Lung (tissue), 12 donors: ENCODE data around the gene MKLN1. TPM values are rescaled to one million over a fixed set of nuclear protein-coding genes. Genes with fewer than 3 reads are reported as not detected.
A peak's percentile ranks its signal among the peaks of the same experiment; 100 is the strongest.

Experiments used
- ATAC-seq: fragments of 200-7000 bp; cut with Tn5 transposase; one replicate; pipeline ENCODE4 v1.9.1; 2020; ENCODE audit warnings: moderate number of reproducible peaks; ENCODE audit not compliant: insufficient read depth, low FRiP score
- DNase-seq, 3 donors: peaks; one replicate each; pipeline ENCODE4 v3.0.0-alpha.2; 2013 to 2017
- H3K27ac ChIP-seq, 2 donors: one replicate each; pipeline ENCODE4 v1.5.1; 2013; ENCODE audit warnings: mild to moderate bottlenecking in 2 of 2, moderate library complexity in 2 of 2, control low read depth in 1 of 2, inconsistent platforms in 1 of 2, low read depth in 1 of 2, low read length in 1 of 2
- H3K27me3 ChIP-seq, 3 donors: one replicate each; pipeline ENCODE4 v1.5.1; 2013; ENCODE audit warnings: low read length in 2 of 3; ENCODE audit not compliant: control insufficient read depth in 3 of 3, insufficient read depth in 3 of 3
- H3K36me3 ChIP-seq, 4 donors: one replicate each; pipeline ENCODE4 v1.5.1; 2013; ENCODE audit warnings: low read length in 4 of 4, mild to moderate bottlenecking in 1 of 4, moderate library complexity in 1 of 4; ENCODE audit not compliant: control insufficient read depth in 4 of 4, insufficient read depth in 4 of 4
- H3K4me1 ChIP-seq, 5 donors: one replicate each; pipeline ENCODE4 v1.5.1; 2013; ENCODE audit warnings: low read length in 5 of 5, mild to moderate bottlenecking in 2 of 5, moderate library complexity in 1 of 5; ENCODE audit not compliant: control insufficient read depth in 5 of 5, insufficient read depth in 5 of 5
- H3K4me3 ChIP-seq: one replicate; pipeline ENCODE4 v1.5.1; 2013; ENCODE audit warnings: mild to moderate bottlenecking, control low read depth, moderate library complexity
- H3K9ac ChIP-seq, 2 donors: one replicate each; pipeline ENCODE4 v1.5.1; 2013; ENCODE audit warnings: low read length in 2 of 2, control low read depth in 1 of 2; ENCODE audit not compliant: insufficient read depth in 1 of 2
- H3K9me3 ChIP-seq, 4 donors: one replicate each; pipeline ENCODE4 v1.5.1; 2013; ENCODE audit warnings: low read length in 3 of 4, mild to moderate bottlenecking in 1 of 4, moderate library complexity in 1 of 4; ENCODE audit not compliant: control insufficient read depth in 4 of 4, insufficient read depth in 3 of 4
- WGBS, 2 donors: extraction: QIAGEN DNeasy Blood & Tissue Kit; methylation state at CpG; one replicate each; pipeline ENCODE4 v1.1.7; 2013; 5-methylcytosine and 5-hydroxymethylcytosine counted together
- polyA plus RNA-seq, 2 donors: library from polyadenylated mRNA; stranded (reverse); fragments of 200-250 nt; gene quantifications; one replicate each; pipeline ENCODE4 v1.2.1, GENCODE V29; 2013
- total RNA-seq, 2 donors: library from RNA; depleted of rRNA in 1 of 2; stranded (reverse); fragments of >200 nt in 1 of 2; gene quantifications; one replicate each; pipeline ENCODE4 v1.2.1, GENCODE V29; 2014 to 2021
- TF ChIP-seq, protein P1 (sequence below): IDR thresholded peaks from 2 replicates; pipeline ENCODE4 v1.5.1; 2012; ENCODE audit warnings: mild to moderate bottlenecking; ENCODE audit errors: control extremely low read depth, extremely low read depth
- donor health status: control.
- donor health status: control.
- donor health status: Bipolar disorder and iron deficiency.
- donor health status: healthy.
- donor health status: DM: yes; HTN: yes; CAD: no.

Gene MKLN1
- total and polyA plus RNA-seq, 4 donors, result 11.6 to 135 (median 27.4) TPM

DNA sequence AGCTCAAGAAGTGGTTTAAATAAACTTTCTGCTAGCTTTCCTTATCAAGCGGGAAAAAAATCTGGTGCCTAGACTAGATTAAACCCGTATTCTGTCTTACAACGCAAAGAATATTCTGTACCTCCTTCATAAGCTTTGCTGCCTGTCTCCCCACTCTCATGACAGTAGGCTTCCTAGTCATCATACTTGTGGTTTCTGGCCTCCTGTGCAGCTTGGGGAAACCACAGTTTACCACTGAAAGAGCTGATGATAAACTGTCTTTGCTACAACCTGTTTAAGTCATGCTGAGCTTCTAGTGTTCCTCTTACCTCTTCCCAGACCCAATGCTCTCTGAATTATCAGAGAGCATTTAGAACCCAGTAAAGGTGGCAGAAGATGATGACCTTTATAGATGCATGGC lies 173.7 kb downstream of the MKLN1 start:
- H3K27ac ChIP-seq, result no peak overlapping the region
- no peak overlapping the region for H3K4me3 ChIP-seq
- H3K27me3 ChIP-seq, result no peaks in the 10 kb centered on the region
- ATAC-seq, result no peak
- WGBS, 2 donors, result 48 to 65% methylated on average over 3 of the region's 3 CpGs
- no peaks in the 10 kb centered on the region for H3K9me3 ChIP-seq
- H3K36me3 ChIP-seq, result peaks cover 5 to 23% (median 6%) of the 10 kb centered on the region in 4 donors
- no peak overlapping the region for H3K9ac ChIP-seq
- DNase-seq, result no peak
- TF ChIP-seq, protein P1, sequence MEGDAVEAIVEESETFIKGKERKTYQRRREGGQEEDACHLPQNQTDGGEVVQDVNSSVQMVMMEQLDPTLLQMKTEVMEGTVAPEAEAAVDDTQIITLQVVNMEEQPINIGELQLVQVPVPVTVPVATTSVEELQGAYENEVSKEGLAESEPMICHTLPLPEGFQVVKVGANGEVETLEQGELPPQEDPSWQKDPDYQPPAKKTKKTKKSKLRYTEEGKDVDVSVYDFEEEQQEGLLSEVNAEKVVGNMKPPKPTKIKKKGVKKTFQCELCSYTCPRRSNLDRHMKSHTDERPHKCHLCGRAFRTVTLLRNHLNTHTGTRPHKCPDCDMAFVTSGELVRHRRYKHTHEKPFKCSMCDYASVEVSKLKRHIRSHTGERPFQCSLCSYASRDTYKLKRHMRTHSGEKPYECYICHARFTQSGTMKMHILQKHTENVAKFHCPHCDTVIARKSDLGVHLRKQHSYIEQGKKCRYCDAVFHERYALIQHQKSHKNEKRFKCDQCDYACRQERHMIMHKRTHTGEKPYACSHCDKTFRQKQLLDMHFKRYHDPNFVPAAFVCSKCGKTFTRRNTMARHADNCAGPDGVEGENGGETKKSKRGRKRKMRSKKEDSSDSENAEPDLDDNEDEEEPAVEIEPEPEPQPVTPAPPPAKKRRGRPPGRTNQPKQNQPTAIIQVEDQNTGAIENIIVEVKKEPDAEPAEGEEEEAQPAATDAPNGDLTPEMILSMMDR, result no peak
- peaks cover 3 to 9% (median 6%) of the 10 kb centered on the region in 5 donors for H3K4me1 ChIP-seq

DNA sequence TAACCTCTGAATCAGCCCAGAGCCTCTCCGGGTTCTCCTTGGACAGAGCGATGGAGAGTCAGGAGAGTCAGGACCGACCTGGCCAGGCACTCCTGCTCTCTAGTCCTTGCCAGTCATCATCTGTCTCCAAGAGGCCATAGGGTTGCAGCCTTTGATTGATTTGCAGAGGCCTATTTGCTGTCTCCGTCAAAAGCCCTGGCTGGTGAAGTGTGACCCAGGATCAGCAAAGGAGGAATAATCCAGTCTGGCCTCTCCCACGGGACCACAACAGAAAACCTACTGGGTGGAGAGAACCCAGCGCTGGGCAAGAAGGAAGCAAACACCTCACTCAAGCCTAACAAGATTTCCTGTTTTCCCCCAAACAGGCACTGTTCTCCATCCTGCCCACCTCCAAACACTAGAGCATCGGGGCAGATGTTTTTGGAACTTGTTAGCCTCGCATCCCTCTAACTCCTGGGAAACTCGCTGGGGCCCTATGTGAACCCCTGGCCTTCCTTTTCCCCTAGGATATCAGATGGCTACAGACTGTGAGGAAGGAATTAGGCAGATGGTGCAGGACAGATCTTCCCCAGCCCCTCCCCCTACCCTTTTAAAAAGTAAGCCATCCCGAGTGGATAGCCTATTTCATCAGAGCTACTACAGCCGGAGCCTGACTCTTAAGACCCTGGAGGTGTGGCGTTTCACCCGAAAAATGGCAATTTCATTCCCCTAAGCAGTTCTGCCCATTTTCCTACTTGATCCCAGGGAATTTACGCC lies 174.4 kb downstream of the MKLN1 start:
- H3K27me3 ChIP-seq, result peaks cover 0 to 2% (median 0%) of the 10 kb centered on the region in 3 donors
- 65 to 70% methylated on average over 14 of the region's 14 CpGs for WGBS, 2 donors
- no peaks in the 10 kb centered on the region for H3K9me3 ChIP-seq
- TF ChIP-seq, protein P1, result no peak
- peaks cover 5 to 25% (median 6%) of the 10 kb centered on the region in 4 donors for H3K36me3 ChIP-seq
- no peak overlapping the region for H3K9ac ChIP-seq
- DNase-seq, result no peak
- H3K27ac ChIP-seq, result peak overlapping the region; percentile 2 to 7
- H3K4me1 ChIP-seq, result peaks cover 3 to 9% (median 6%) of the 10 kb centered on the region in 5 donors
- no peak overlapping the region for H3K4me3 ChIP-seq
- no peak for ATAC-seq

DNA sequence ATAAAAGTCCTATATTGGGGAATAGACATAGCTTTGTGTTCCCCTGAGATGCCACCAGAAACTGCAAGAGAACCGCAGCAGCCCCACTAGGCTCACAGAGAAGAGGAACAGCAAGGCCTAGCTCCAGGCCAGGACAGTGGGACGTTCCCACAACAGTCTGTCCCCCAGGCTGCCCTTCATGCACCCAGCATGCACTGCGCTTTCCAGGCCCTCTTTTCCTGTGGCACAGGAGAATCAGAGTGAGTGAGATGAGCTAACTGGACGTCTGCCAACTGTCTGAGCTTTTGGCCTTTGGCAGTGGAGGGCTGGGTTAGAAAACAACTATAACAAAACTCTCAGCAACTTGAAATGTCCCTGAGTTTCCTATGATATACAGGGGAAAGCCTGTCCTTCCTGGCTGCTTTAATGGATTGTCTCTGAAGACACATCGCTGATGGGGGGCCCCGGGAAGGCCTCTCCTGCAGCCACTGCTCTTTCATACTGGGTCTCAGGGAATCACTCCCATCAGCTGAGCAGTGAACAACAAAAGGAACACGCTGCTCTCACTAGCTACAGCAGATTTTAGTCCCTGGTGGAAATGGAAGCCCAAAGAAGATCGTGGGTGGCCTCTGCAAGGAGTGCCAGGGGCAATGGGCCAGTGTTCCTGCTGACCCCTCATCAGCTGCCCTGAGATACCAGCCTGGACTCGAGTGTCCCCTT lies 175.3 kb downstream of the MKLN1 start:
- H3K4me1 ChIP-seq, result peaks cover 3 to 9% (median 6%) of the 10 kb centered on the region in 5 donors
- peak overlapping the region in 1 of 2 donors; percentile 26 for H3K9ac ChIP-seq
- DNase-seq (peak; percentile 75 to 87 (median 78)), ATAC-seq (no peak)
- H3K4me3 ChIP-seq, result no peak overlapping the region
- no peaks in the 10 kb centered on the region for H3K9me3 ChIP-seq
- peaks cover 0 to 3% (median 0%) of the 10 kb centered on the region in 3 donors for H3K27me3 ChIP-seq
- 56 to 61% methylated on average over 9 of the region's 9 CpGs for WGBS, 2 donors
- TF ChIP-seq, protein P1, result no peak
- peak overlapping the region; percentile 38 to 71 for H3K27ac ChIP-seq
- H3K36me3 ChIP-seq, result peaks cover 0 to 20% (median 3%) of the 10 kb centered on the region in 4 donors
